Measurements from ENCODE around the gene CEP78. TPM values are rescaled to one million over a fixed set of nuclear protein-coding genes. Genes with fewer than 3 reads are reported as not detected.

CEP78 gene
- total RNA-seq, 1 experiment from 2014 or later: 57.8 TPM

GRCh38 chr9:78298046-78298765 is 62.3 kb downstream of the CEP78 start:
- peak overlapping the region; percentile 90 for H3K4me2 ChIP-seq (ENCODE audit: insufficient read depth, insufficient read length, low read length)
- no peak overlapping the region for H3K23ac ChIP-seq (ENCODE audit: insufficient read length, low read depth, low read length)
- no peak for TF ChIP-seq CTCF (conservative IDR thresholded peaks at IDR 0.05)
- Mint-ChIP-seq H3K36me3 (ENCODE audit: insufficient read depth in 1 of 3, low read depth in 3 of 3) (peaks cover 33 to 51% (median 47%) of the 10 kb centered on the region in 3 experiments), H3K9me3 (peaks cover 0 to 3% of the 10 kb centered on the region in 2 experiments; a peak in 2 of 5 replicates), H3K4me1 (peaks cover 27% of the 10 kb centered on the region in 2 experiments), H3K4me3 (peak overlapping the region; percentile 96 to 99), H3K27ac (peak overlapping the region; percentile 86 to 98 (median 98)), H3K27me3 (ENCODE audit: low read depth) (no peaks in the 10 kb centered on the region; the same call in 1 of the 2 replicates)
- no peak overlapping the region for H3K18ac ChIP-seq (ENCODE audit: insufficient read length, low read depth, low read length)
- peaks cover 13% of the 10 kb centered on the region for H3K23me2 ChIP-seq (ENCODE audit: insufficient read length, low read depth, low read length, poor library complexity, severe bottlenecking)
- H3K27ac ChIP-seq (ENCODE audit: insufficient read length, low read depth, low read length): no peak overlapping the region
- no peaks in the 10 kb centered on the region for H3K4me1 ChIP-seq (ENCODE audit: insufficient read depth, low read length)
- no peaks in the 10 kb centered on the region for H4K20me1 ChIP-seq (ENCODE audit: control insufficient read depth, insufficient read depth, insufficient read length)
- peak overlapping the region; percentile 94 for H3K9ac ChIP-seq (ENCODE audit: extremely low read depth, insufficient read length, low read length)
- no peak overlapping the region for H4K8ac ChIP-seq (replicated peaks; ENCODE audit: insufficient read length, low read depth, low read length)
- H2AFZ ChIP-seq (ENCODE audit: low read length): no peak overlapping the region
- no peak overlapping the region for H3K14ac ChIP-seq (ENCODE audit: insufficient read depth, low read length)
- H3K27me3 ChIP-seq (ENCODE audit: insufficient read depth, low read length): no peaks in the 10 kb centered on the region
- no CpG with 5 or more reads among the region's 16 CpGs for WGBS (ENCODE audit: extremely low coverage, insufficient read length, low lambda C conversion rate)
- DNase-seq: no peak
- H3T11ph ChIP-seq (ENCODE audit: low read length): no peak overlapping the region
- no peak overlapping the region for H3K4ac ChIP-seq (ENCODE audit: low read depth, low read length)
- H3K56ac ChIP-seq (ENCODE audit: insufficient read length, low read depth, low read length): no peak overlapping the region
- no peak overlapping the region for H4K5ac ChIP-seq (ENCODE audit: insufficient read length, low read depth, low read length)
- no peak overlapping the region for H2AK5ac ChIP-seq (ENCODE audit: insufficient read length, low read length)
- no peak overlapping the region for H2BK5ac ChIP-seq (ENCODE audit: insufficient read length, low read length)
- H2BK120ac ChIP-seq (ENCODE audit: low read depth, low read length, poor library complexity, severe bottlenecking): no peak overlapping the region
- no peak overlapping the region for H2BK12ac ChIP-seq (ENCODE audit: insufficient read length, low read depth, low read length)
- H3K79me1 ChIP-seq (ENCODE audit: insufficient read depth, low read depth, low read length, poor library complexity, severe bottlenecking): peaks cover 4% of the 10 kb centered on the region
- no peak overlapping the region for H4K91ac ChIP-seq (ENCODE audit: insufficient read length, low read depth, low read length)
- H2BK15ac ChIP-seq (ENCODE audit: low read depth, low read length): no peak overlapping the region
- H2BK20ac ChIP-seq (ENCODE audit: low read depth, low read length, poor library complexity, severe bottlenecking): no peak overlapping the region
- peaks cover 22% of the 10 kb centered on the region; the same call in 1 of the 2 replicates for H3K79me2 ChIP-seq (ENCODE audit: insufficient read depth, low read length)
- H3K9me3 ChIP-seq (ENCODE audit: control insufficient read depth, low read depth, low read length): no peaks in the 10 kb centered on the region
